ENCODE data around the gene GALNT4.
A peak's percentile ranks its signal among the peaks of the same experiment; 100 is the strongest.

GALNT4 gene

GRCh38 chr12:89524541-89525304 is at the start of gene GALNT4:
GALNT4 (minus strand) TSS chr12:89524796; CDS start chr12:89524549, 247 bp downstream.
- peak in 53 of 56 donors; percentile 19 to 82 (median 66) for DNase-seq

- DNase-seq: peak in 6 of 56 donors; percentile 0 to 32 (median 12)
Measured at GRCh38 chr12:89573051-89573810, 48.6 kb upstream of the GALNT4 start.

GRCh38 chr12:89571491-89572195 is 47.0 kb upstream of the GALNT4 start:
- no peak for DNase-seq

GRCh38 chr12:89568484-89568883 is 43.9 kb upstream of the GALNT4 start:
- no peak for DNase-seq

GRCh38 chr12:89567691-89568239 is 43.2 kb upstream of the GALNT4 start:
- no peak for DNase-seq

- DNase-seq: peak in 1 of 56 donors; percentile 11
Measured at GRCh38 chr12:89566615-89567014, 42.0 kb upstream of the GALNT4 start.

GRCh38 chr12:89565002-89565401 is 40.4 kb upstream of the GALNT4 start:
- DNase-seq: no peak

GRCh38 chr12:89559753-89560152 is 35.2 kb upstream of the GALNT4 start:
- DNase-seq: no peak

GRCh38 chr12:89556976-89557375 is 32.4 kb upstream of the GALNT4 start:
- no peak for DNase-seq

- no peak for DNase-seq
Measured at GRCh38 chr12:89552376-89552775, 27.8 kb upstream of the GALNT4 start.

- no peak for DNase-seq
Measured at GRCh38 chr12:89551747-89552146, 27.2 kb upstream of the GALNT4 start.

GRCh38 chr12:89547101-89547500 is 22.5 kb upstream of the GALNT4 start:
- DNase-seq: no peak

GRCh38 chr12:89546151-89546550 is 21.6 kb upstream of the GALNT4 start:
- DNase-seq: no peak

- peak in 16 of 56 donors; percentile 3 to 41 (median 14) for DNase-seq
Measured at GRCh38 chr12:89544681-89545184, 20.1 kb upstream of the GALNT4 start.

- no peak for DNase-seq
Measured at GRCh38 chr12:89544022-89544421, 19.4 kb upstream of the GALNT4 start.

- peak in 39 of 56 donors; percentile 3 to 80 (median 27) for DNase-seq
Measured at GRCh38 chr12:89542912-89543592, 18.5 kb upstream of the GALNT4 start.

GRCh38 chr12:89542236-89542635 is 17.6 kb upstream of the GALNT4 start:
- DNase-seq: no peak

- no peak for DNase-seq
Measured at GRCh38 chr12:89540586-89540985, 16.0 kb upstream of the GALNT4 start.

GRCh38 chr12:89539426-89540223 is 15.0 kb upstream of the GALNT4 start:
- DNase-seq: no peak

- no peak for DNase-seq
Measured at GRCh38 chr12:89538897-89539296, 14.3 kb upstream of the GALNT4 start.
